ENCODE measurements around the gene ITSN2.

The ITSN2 gene

GRCh38 chr2:24272907-24273306, 87.4 kb downstream of the ITSN2 start:
- no peak for DNase-seq

- DNase-seq: no peak
Measured at GRCh38 chr2:24272161-24272802, 88.1 kb downstream of the ITSN2 start.

GRCh38 chr2:24269265-24269664, 91.1 kb downstream of the ITSN2 start:
- DNase-seq: no peak

GRCh38 chr2:24265212-24265611, 95.1 kb downstream of the ITSN2 start:
- no peak for DNase-seq

- no peak for DNase-seq
Measured at GRCh38 chr2:24262421-24262970, 97.8 kb downstream of the ITSN2 start.

- no peak for DNase-seq
Measured at GRCh38 chr2:24261441-24261840, 98.9 kb downstream of the ITSN2 start.

GRCh38 chr2:24259316-24259715, 101.0 kb downstream of the ITSN2 start:
- no peak for DNase-seq

GRCh38 chr2:24258718-24259117, 101.6 kb downstream of the ITSN2 start:
- no peak for DNase-seq

GRCh38 chr2:24253303-24253919, 106.9 kb downstream of the ITSN2 start:
- DNase-seq: peak in 2 of 56 donors; percentile 3 to 13

GRCh38 chr2:24247592-24247991, 112.7 kb downstream of the ITSN2 start:
- DNase-seq: no peak

GRCh38 chr2:24247164-24247563, 113.2 kb downstream of the ITSN2 start:
- DNase-seq: no peak

- DNase-seq: no peak
Measured at GRCh38 chr2:24245986-24246776, 114.2 kb downstream of the ITSN2 start.

GRCh38 chr2:24241528-24241927, 118.8 kb downstream of the ITSN2 start:
- DNase-seq: no peak

- no peak for DNase-seq
Measured at GRCh38 chr2:24239553-24239952, 120.8 kb downstream of the ITSN2 start.

GRCh38 chr2:24238158-24238557, 122.2 kb downstream of the ITSN2 start:
- no peak for DNase-seq

- DNase-seq: no peak
Measured at GRCh38 chr2:24237313-24237712, 123.0 kb downstream of the ITSN2 start.

GRCh38 chr2:24233321-24233720, 127.0 kb downstream of the ITSN2 start:
- no peak for DNase-seq

- DNase-seq: peak in 39 of 56 donors; percentile 17 to 84 (median 57)
Measured at GRCh38 chr2:24231461-24231881, 128.9 kb downstream of the ITSN2 start.

GRCh38 chr2:24228470-24228869, 131.9 kb downstream of the ITSN2 start:
- DNase-seq: peak in 1 of 56 donors; percentile 11

- DNase-seq: no peak
Measured at GRCh38 chr2:24225499-24226242, 134.7 kb downstream of the ITSN2 start.

- DNase-seq: no peak
Measured at GRCh38 chr2:24222946-24223345, 137.4 kb downstream of the ITSN2 start.
